Measurements from ENCODE around the gene SYT1. TPM values are rescaled to one million over a fixed set of nuclear protein-coding genes. Genes with fewer than 3 reads are reported as not detected.
A peak's percentile ranks its signal among the peaks of the same experiment; 100 is the strongest.

SYT1 gene
- 235 TPM for total RNA-seq

DNA sequence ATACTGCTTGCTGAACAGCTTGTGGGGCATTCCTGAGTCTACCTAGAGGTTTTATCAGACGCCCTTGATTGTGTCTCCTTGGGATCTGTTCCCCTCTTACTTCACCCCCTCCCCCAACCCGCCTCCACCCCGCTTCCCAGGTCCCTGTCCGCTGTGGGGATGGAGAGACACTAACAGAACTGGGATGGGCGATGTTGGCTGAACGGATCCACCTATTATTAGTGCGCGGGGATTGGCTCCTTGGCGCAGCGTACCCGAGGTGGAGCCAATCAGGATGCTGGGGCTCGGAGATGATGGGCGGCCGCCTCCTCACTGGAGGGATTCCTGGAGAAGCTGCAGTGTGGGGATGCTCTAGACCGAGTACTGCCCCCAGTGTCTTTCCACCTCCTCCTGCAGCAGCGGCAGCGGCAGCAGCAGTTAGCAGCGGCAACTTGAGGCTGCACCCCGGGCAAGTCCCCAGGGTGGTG is at the start of gene SYT1:
Gene SYT1 (plus strand): TSS at position 372 of the 467 bp plus-strand sequence.

Small RNA genes lying within 50 kb of the gene (small RNA-seq; reads per million reads assigned to genes)
- gene MIR1252 = 0.31 reads per million, percentile 22 among the genes with 10 or more reads in this experiment
